GM18868 (cell line): Measurements from ENCODE around the gene EVA1C.
"Not testable (repeated sequence)": the region's sequence is repeated elsewhere in the genome, so short reads cannot be mapped to it uniquely, and the experiment has no call there.

ENCODE experiments used
- ATAC-seq: cut with Tn5 transposase; IDR thresholded peaks from one replicate; pipeline ENCODE4 v1.9.1; 2021; ENCODE audit warnings: mild to moderate bottlenecking, moderate library complexity; ENCODE audit not compliant: unreplicated experiment

Gene EVA1C

GRCh38 chr21:32558106-32558505, 145.6 kb downstream of the EVA1C start:
- no peak for ATAC-seq

GRCh38 chr21:32559006-32559610, 146.6 kb downstream of the EVA1C start:
- no peak for ATAC-seq

- no peak for ATAC-seq
Observed at GRCh38 chr21:32560896-32561295, 148.4 kb downstream of the EVA1C start.

GRCh38 chr21:32561476-32561875, 149.0 kb downstream of the EVA1C start:
- not testable (repeated sequence) for ATAC-seq

- ATAC-seq, result no peak
Observed at GRCh38 chr21:32562426-32562825, 149.9 kb downstream of the EVA1C start.

GRCh38 chr21:32562915-32563314, 150.4 kb downstream of the EVA1C start:
- ATAC-seq, result no peak
